Measurements from ENCODE around the gene GLO1.

GLO1 gene

DNA sequence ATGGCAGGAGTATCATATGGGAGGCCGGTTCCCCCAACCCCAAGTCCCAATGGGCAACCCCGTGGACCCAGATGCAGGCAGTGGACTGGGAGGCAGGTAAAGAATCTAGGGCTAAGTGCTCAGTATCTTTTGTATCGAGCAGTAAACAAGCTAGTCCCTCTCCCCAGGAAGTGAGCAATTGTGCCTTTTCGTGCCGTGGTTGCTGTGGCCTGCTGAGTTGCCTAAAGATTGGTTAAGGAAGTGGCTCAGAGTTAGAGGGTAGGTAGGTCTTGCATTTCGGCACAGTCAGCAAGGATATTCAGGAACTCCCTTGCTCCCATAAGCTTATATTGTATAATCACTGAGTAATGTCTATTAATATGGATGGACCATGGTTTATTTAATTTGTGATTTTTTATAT, 10.9 kb upstream of the GLO1 start:
- no peak for TF ChIP-seq ZFP3 (CRISPR knock-in tag; IDR thresholded peaks at IDR 0.05)
- TF ChIP-seq, protein P1, sequence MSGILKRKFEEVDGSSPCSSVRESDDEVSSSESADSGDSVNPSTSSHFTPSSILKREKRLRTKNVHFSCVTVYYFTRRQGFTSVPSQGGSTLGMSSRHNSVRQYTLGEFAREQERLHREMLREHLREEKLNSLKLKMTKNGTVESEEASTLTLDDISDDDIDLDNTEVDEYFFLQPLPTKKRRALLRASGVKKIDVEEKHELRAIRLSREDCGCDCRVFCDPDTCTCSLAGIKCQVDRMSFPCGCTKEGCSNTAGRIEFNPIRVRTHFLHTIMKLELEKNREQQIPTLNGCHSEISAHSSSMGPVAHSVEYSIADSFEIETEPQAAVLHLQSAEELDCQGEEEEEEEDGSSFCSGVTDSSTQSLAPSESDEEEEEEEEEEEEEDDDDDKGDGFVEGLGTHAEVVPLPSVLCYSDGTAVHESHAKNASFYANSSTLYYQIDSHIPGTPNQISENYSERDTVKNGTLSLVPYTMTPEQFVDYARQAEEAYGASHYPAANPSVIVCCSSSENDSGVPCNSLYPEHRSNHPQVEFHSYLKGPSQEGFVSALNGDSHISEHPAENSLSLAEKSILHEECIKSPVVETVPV (CRISPR knock-in tag; IDR thresholded peaks at IDR 0.05) = no peak
- no peak for TF ChIP-seq TOX (CRISPR knock-in tag; IDR thresholded peaks at IDR 0.05; ENCODE audit: borderline replicate concordance)
- TF ChIP-seq PPARA (CRISPR knock-in tag; IDR thresholded peaks at IDR 0.05; ENCODE audit: borderline replicate concordance) = no peak
- TF ChIP-seq ZFP30 (CRISPR knock-in tag; IDR thresholded peaks at IDR 0.05) = no peak
- no peak for TF ChIP-seq ISL1 (CRISPR knock-in tag; IDR thresholded peaks at IDR 0.05)
- TF ChIP-seq ZC3H10 (CRISPR knock-in tag; IDR thresholded peaks at IDR 0.05) = no peak
- no peak for TF ChIP-seq CREB5 (CRISPR knock-in tag; IDR thresholded peaks at IDR 0.05; ENCODE audit: low read depth)
- TF ChIP-seq CSDC2 (CRISPR knock-in tag; IDR thresholded peaks at IDR 0.05) = no peak
- TF ChIP-seq RARB (CRISPR knock-in tag; IDR thresholded peaks at IDR 0.05) = no peak
- no peak for TF ChIP-seq SNAI2 (CRISPR knock-in tag; IDR thresholded peaks at IDR 0.05)
- no peak for TF ChIP-seq BACH2 (CRISPR knock-in tag; IDR thresholded peaks at IDR 0.05; ENCODE audit: borderline replicate concordance)
- no peak for TF ChIP-seq POU6F1 (CRISPR knock-in tag; IDR thresholded peaks at IDR 0.05; ENCODE audit: borderline replicate concordance, low read depth)
- TF ChIP-seq, protein P2, sequence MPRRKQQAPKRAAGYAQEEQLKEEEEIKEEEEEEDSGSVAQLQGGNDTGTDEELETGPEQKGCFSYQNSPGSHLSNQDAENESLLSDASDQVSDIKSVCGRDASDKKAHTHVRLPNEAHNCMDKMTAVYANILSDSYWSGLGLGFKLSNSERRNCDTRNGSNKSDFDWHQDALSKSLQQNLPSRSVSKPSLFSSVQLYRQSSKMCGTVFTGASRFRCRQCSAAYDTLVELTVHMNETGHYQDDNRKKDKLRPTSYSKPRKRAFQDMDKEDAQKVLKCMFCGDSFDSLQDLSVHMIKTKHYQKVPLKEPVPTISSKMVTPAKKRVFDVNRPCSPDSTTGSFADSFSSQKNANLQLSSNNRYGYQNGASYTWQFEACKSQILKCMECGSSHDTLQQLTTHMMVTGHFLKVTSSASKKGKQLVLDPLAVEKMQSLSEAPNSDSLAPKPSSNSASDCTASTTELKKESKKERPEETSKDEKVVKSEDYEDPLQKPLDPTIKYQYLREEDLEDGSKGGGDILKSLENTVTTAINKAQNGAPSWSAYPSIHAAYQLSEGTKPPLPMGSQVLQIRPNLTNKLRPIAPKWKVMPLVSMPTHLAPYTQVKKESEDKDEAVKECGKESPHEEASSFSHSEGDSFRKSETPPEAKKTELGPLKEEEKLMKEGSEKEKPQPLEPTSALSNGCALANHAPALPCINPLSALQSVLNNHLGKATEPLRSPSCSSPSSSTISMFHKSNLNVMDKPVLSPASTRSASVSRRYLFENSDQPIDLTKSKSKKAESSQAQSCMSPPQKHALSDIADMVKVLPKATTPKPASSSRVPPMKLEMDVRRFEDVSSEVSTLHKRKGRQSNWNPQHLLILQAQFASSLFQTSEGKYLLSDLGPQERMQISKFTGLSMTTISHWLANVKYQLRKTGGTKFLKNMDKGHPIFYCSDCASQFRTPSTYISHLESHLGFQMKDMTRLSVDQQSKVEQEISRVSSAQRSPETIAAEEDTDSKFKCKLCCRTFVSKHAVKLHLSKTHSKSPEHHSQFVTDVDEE (CRISPR knock-in tag; IDR thresholded peaks at IDR 0.05) = no peak
- TF ChIP-seq ARNTL (CRISPR knock-in tag; IDR thresholded peaks at IDR 0.05; ENCODE audit: borderline replicate concordance, low read depth) = no peak
- TF ChIP-seq, protein P3, sequence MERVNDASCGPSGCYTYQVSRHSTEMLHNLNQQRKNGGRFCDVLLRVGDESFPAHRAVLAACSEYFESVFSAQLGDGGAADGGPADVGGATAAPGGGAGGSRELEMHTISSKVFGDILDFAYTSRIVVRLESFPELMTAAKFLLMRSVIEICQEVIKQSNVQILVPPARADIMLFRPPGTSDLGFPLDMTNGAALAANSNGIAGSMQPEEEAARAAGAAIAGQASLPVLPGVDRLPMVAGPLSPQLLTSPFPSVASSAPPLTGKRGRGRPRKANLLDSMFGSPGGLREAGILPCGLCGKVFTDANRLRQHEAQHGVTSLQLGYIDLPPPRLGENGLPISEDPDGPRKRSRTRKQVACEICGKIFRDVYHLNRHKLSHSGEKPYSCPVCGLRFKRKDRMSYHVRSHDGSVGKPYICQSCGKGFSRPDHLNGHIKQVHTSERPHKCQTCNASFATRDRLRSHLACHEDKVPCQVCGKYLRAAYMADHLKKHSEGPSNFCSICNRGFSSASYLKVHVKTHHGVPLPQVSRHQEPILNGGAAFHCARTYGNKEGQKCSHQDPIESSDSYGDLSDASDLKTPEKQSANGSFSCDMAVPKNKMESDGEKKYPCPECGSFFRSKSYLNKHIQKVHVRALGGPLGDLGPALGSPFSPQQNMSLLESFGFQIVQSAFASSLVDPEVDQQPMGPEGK (CRISPR knock-in tag; IDR thresholded peaks at IDR 0.05; ENCODE audit: borderline replicate concordance) = no peak
- TF ChIP-seq ZNF565 (CRISPR knock-in tag; conservative IDR thresholded peaks at IDR 0.05; ENCODE audit: low read depth) = no peak
- TF ChIP-seq GLIS3 (CRISPR knock-in tag; IDR thresholded peaks at IDR 0.05) = no peak
- ATAC-seq = peak; percentile 24; the same call in 1 of the 3 replicates

DNA sequence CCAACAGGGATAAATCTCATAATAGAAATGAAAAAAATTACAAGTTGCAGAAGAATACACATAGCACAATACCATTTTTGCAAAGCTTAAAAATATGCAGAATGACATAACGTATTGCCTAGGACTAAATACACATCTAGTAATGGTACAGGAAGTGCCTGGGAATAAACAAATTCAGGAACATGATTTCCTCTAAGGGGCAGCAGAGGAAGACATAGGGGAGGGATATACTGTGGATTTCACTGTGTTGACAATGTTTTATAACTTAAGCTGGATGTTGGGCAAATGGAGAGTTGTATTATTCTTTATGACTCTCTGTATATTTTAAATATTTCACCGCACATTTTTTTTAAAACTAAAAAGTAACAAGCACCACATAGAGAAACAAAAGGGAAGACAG, 5.6 kb upstream of the GLO1 start:
- peak; percentile 51; the same call in 2 of the 3 replicates for ATAC-seq
- TF ChIP-seq ZFP30 (CRISPR knock-in tag; IDR thresholded peaks at IDR 0.05) (no peak), ISL1 (CRISPR knock-in tag; IDR thresholded peaks at IDR 0.05) (no peak), ESRRG (CRISPR knock-in tag; IDR thresholded peaks at IDR 0.05) (no peak), SNAI2 (CRISPR knock-in tag; IDR thresholded peaks at IDR 0.05) (no peak), CREB5 (CRISPR knock-in tag; IDR thresholded peaks at IDR 0.05; ENCODE audit: low read depth) (no peak), ZNF70 (CRISPR knock-in tag; IDR thresholded peaks at IDR 0.05) (no peak), RARB (CRISPR knock-in tag; IDR thresholded peaks at IDR 0.05) (no peak), BACH2 (CRISPR knock-in tag; IDR thresholded peaks at IDR 0.05; ENCODE audit: borderline replicate concordance) (no peak), TCF4 (CRISPR knock-in tag; IDR thresholded peaks at IDR 0.05; ENCODE audit: borderline replicate concordance) (no peak), CSDC2 (CRISPR knock-in tag; IDR thresholded peaks at IDR 0.05) (no peak), POU6F1 (CRISPR knock-in tag; IDR thresholded peaks at IDR 0.05; ENCODE audit: borderline replicate concordance, low read depth) (no peak), ARNTL (CRISPR knock-in tag; IDR thresholded peaks at IDR 0.05; ENCODE audit: borderline replicate concordance, low read depth) (no peak), ZC3H10 (CRISPR knock-in tag; IDR thresholded peaks at IDR 0.05) (no peak), ZNF8 (CRISPR knock-in tag; IDR thresholded peaks at IDR 0.05) (no peak)
- TF ChIP-seq, protein P1 (CRISPR knock-in tag; IDR thresholded peaks at IDR 0.05) = no peak
- TF ChIP-seq, protein P2 (CRISPR knock-in tag; IDR thresholded peaks at IDR 0.05) = no peak

Data from SK-N-SH treated with all-trans-retinoic acid at 6 μM for 48 hours (cell line).